ENCODE data around the gene ZNF318. TPM values are rescaled to one million over a fixed set of nuclear protein-coding genes. Genes with fewer than 3 reads are reported as not detected.
"Not testable (repeated sequence)": the region's sequence is repeated elsewhere in the genome, so short reads cannot be mapped to it uniquely, and the experiment has no call there.

Gene ZNF318
- total RNA-seq, 6 experiments from 2014 or later = 8.8 to 13.3 (median 9.1) TPM

- WGBS (ENCODE audit: insufficient coverage, low coverage, low lambda C conversion rate, missing lambda C conversion rate) = 70% methylated on average over 3 of the region's 3 CpGs
- H3K36me3 ChIP-seq = peaks cover 3 to 44% (median 12%) of the 10 kb centered on the region in 4 donors
Observed at GRCh38 chr6:43347021-43347420, 22.4 kb downstream of the ZNF318 start.

GRCh38 chr6:43346243-43346642 lies 23.2 kb downstream of the ZNF318 start:
- peaks cover 3 to 51% (median 15%) of the 10 kb centered on the region in 4 donors for H3K36me3 ChIP-seq
- H3K27me3 ChIP-seq; H3K4me1 ChIP-seq; H3K9me3 ChIP-seq; intact Hi-C loops (cut with DNase I); H3K4me3 ChIP-seq; ATAC-seq; DNase-seq; H3K27ac ChIP-seq: not testable (repeated sequence)
- 97% methylated on average over 6 of the region's 11 CpGs for WGBS (ENCODE audit: insufficient coverage, low coverage, low lambda C conversion rate, missing lambda C conversion rate)

More at GRCh38 chr6:43347021-43347420, 22.4 kb downstream of the ZNF318 start:
- intact Hi-C loops (cut with DNase I) = no loop called here
- Histone ChIP-seq H3K9me3 (no peaks in the 10 kb centered on the region), H3K27me3 (no peaks in the 10 kb centered on the region), H3K4me3 (no peak overlapping the region), H3K4me1 (no peaks in the 10 kb centered on the region), H3K27ac (no peak overlapping the region)
- ATAC-seq = no peak
- TF ChIP-seq POLR2A (IDR thresholded peaks at IDR 0.05) (no peak), CTCF (IDR thresholded peaks at IDR 0.05) (no peak)
- DNase-seq = no peak

GRCh38 chr6:43339168-43339567 lies 30.3 kb downstream of the ZNF318 start:
- TF ChIP-seq CTCF (IDR thresholded peaks at IDR 0.05) (no peak), POLR2A (IDR thresholded peaks at IDR 0.05) (no peak)
- H3K36me3 ChIP-seq = peaks cover 0 to 39% (median 10%) of the 10 kb centered on the region in 4 donors
- H3K27me3 ChIP-seq = no peaks in the 10 kb centered on the region
- DNase-seq = no peak
- H3K4me1 ChIP-seq = no peaks in the 10 kb centered on the region
- H3K27ac ChIP-seq = no peak overlapping the region
- intact Hi-C loops (cut with DNase I) = no loop called here
- no peaks in the 10 kb centered on the region for H3K9me3 ChIP-seq
- 94% methylated on average over 4 of the region's 4 CpGs for WGBS (ENCODE audit: insufficient coverage, low coverage, low lambda C conversion rate, missing lambda C conversion rate)
- no peak overlapping the region for H3K4me3 ChIP-seq
- no peak for ATAC-seq

- Histone ChIP-seq H3K36me3 (peaks cover 0 to 39% (median 10%) of the 10 kb centered on the region in 4 donors), H3K27me3 (no peaks in the 10 kb centered on the region), H3K27ac (no peak overlapping the region), H3K4me3 (no peak overlapping the region), H3K4me1 (no peaks in the 10 kb centered on the region), H3K9me3 (no peaks in the 10 kb centered on the region)
- no peak for ATAC-seq
- intact Hi-C loops (cut with DNase I) = no loop called here
- no peak for DNase-seq
- no peak for TF ChIP-seq POLR2A (IDR thresholded peaks at IDR 0.05)
- TF ChIP-seq CTCF (IDR thresholded peaks at IDR 0.05) = no peak
Observed at GRCh38 chr6:43338243-43338642, 31.2 kb downstream of the ZNF318 start.

GRCh38 chr6:43336382-43336781 lies 33.1 kb downstream of the ZNF318 start:
- no peak for TF ChIP-seq POLR2A (IDR thresholded peaks at IDR 0.05)
- ATAC-seq = no peak
- no peak for DNase-seq
- Histone ChIP-seq H3K27ac (no peak overlapping the region), H3K27me3 (no peaks in the 10 kb centered on the region), H3K9me3 (no peaks in the 10 kb centered on the region), H3K36me3 (peaks cover 0 to 25% (median 8%) of the 10 kb centered on the region in 4 donors), H3K4me3 (no peak overlapping the region), H3K4me1 (no peaks in the 10 kb centered on the region)
- intact Hi-C loops (cut with DNase I) = no loop called here
- WGBS (ENCODE audit: insufficient coverage, low coverage, low lambda C conversion rate, missing lambda C conversion rate) = 91% methylated on average over 3 of the region's 3 CpGs

GRCh38 chr6:43335469-43335868 lies 34.0 kb downstream of the ZNF318 start:
- intact Hi-C loops (cut with DNase I) = no loop called here
- no peaks in the 10 kb centered on the region for H3K4me1 ChIP-seq
- no peak for DNase-seq
- no peaks in the 10 kb centered on the region for H3K27me3 ChIP-seq
- peaks cover 0 to 16% (median 6%) of the 10 kb centered on the region in 4 donors for H3K36me3 ChIP-seq
- no peak overlapping the region for H3K27ac ChIP-seq
- ATAC-seq = peak in 1 of 4 donors; percentile 32
- WGBS (ENCODE audit: insufficient coverage, low coverage, low lambda C conversion rate, missing lambda C conversion rate) = 68% methylated on average over 2 of the region's 3 CpGs
- no peaks in the 10 kb centered on the region for H3K9me3 ChIP-seq
- H3K4me3 ChIP-seq = no peak overlapping the region
- no peak for TF ChIP-seq CTCF (IDR thresholded peaks at IDR 0.05)
- TF ChIP-seq POLR2A (IDR thresholded peaks at IDR 0.05) = no peak
